Stomach (tissue), 9 donors: ENCODE data around the gene RXRA. TPM values are rescaled to one million over a fixed set of nuclear protein-coding genes. Genes with fewer than 3 reads are reported as not detected.

Source experiments
- DNase-seq, 2 donors: peaks; one replicate each; pipeline versions ENCODE4 v3.0.0 to v3.0.0-alpha.2; 2013 to 2019
- H3K27ac ChIP-seq, 5 donors: fragments of 200-600 bp in 4 of 5; sonication (generic) in 4 of 5; one replicate each; pipeline ENCODE4 v1.5.1; 2013 to 2019; ENCODE audit warnings: mild to moderate bottlenecking in 1 of 5, moderate library complexity in 1 of 5
- H3K27me3 ChIP-seq, 3 donors: fragments of 200-600 bp; sonication (generic); one replicate each; pipeline ENCODE4 v1.5.1; 2017 to 2019; ENCODE audit warnings: mixed run types in 1 of 3
- H3K36me3 ChIP-seq, 4 donors: fragments of 200-600 bp; sonication (generic); 1 replicate in 3 of 4; 2 replicates in 1 of 4; pipeline ENCODE4 v1.5.1; 2016 to 2019
- H3K4me1 ChIP-seq, 4 donors: fragments of 200-600 bp; sonication (generic); one replicate each; pipeline ENCODE4 v1.5.1; 2016 to 2019
- H3K4me3 ChIP-seq, 4 donors: fragments of 200-600 bp; sonication (generic) in 3 of 4; one replicate each; pipeline ENCODE4 v1.5.1; 2016 to 2019; ENCODE audit warnings: mild to moderate bottlenecking in 1 of 4
- H3K9me3 ChIP-seq, 4 donors: fragments of 200-600 bp; sonication (generic); one replicate each; pipeline ENCODE4 v1.5.1; 2016 to 2019
- EP300 ChIP-seq: sonication (generic); formaldehyde crosslinking; IDR thresholded peaks from one replicate; pipeline ENCODE4 v1.6.1; 2017; ENCODE audit warnings: antibody characterized with exemption
- POLR2A ChIP-seq, 4 donors: fragments of 450-650 bp; IDR thresholded peaks; one replicate each; pipeline ENCODE4 v1.6.1; 2016; ENCODE audit warnings: antibody characterized with exemption in 4 of 4, control low read depth in 2 of 4, mild to moderate bottlenecking in 1 of 4, moderate library complexity in 1 of 4
- POLR2AphosphoS5 ChIP-seq, 3 donors: sonication (generic); formaldehyde crosslinking; IDR thresholded peaks; one replicate each; pipeline ENCODE4 v1.6.1; 2016; ENCODE audit warnings: antibody characterized with exemption in 3 of 3
- WGBS, 5 donors: extraction: QIAGEN DNeasy Blood & Tissue Kit in 3 of 5; methylation state at CpG; one replicate each; pipeline versions ENCODE4 v1.1.5 to v1.1.7; 2013 to 2018; 5-methylcytosine and 5-hydroxymethylcytosine counted together
- intact Hi-C: fragments of 100-400 bp; cut with DNase I; formaldehyde crosslinking; loops from one replicate; pipeline ENCODE4 v1.15.1; 2023; ENCODE audit warnings: low total_unique reads
- polyA plus RNA-seq, 3 donors: library from polyadenylated mRNA; stranded (reverse); fragments of 200-250 nt; gene quantifications; one replicate each; pipeline ENCODE4 v1.2.3, GENCODE V29; 2013
- total RNA-seq, 5 donors: library from RNA; depleted of rRNA; stranded (reverse); fragments of >200 nt; gene quantifications; one replicate each; pipeline versions ENCODE4 v1.1.0 to v1.2.3, GENCODE V29; 2014 to 2016
- TF ChIP-seq, protein P1 (sequence below), 7 experiments: fragments of 450-650 bp in 4 of 7; fragments of 200-600 bp in 3 of 7; sonication (generic) in 3 of 7; IDR thresholded peaks; one replicate each; pipeline ENCODE4 v1.5.1; 2016 to 2019; ENCODE audit warnings: antibody characterized with exemption in 7 of 7, control low read depth in 2 of 7, mild to moderate bottlenecking in 1 of 7
- donor health status: healthy with polysubstance abuse.
- donor health status: Bipolar disorder and iron deficiency.
- donor health status: healthy.

Gene RXRA
- total and polyA plus RNA-seq, 8 donors = 14.0 to 68.4 (median 29.3) TPM

DNA sequence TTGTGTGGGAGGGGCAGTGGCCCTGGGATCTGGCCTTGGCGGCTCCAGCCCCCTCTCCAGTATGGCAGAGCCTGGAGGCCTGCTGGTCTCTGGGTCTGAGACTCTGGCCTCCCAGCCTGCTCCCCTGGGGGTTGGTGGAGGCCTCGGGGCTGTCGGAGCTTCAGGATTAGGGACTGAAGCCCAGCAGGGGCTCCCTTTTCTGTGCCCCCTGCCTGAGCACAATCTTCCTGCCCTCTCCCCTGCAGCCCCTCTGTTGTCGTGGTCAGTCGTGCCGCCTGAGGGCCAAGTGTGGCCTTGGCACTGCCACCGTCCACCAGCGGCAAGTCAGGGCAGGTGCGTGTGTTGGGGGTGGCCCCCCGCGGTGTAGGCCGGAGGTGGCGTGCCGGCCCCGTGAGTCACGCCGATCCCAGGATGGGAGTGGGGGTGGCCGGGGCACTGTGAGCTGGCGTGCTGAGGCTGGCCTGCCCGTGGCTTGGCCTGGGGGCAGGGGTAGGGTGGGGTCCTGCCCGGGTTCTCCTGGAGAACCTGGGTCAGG is 53.6 kb downstream of the RXRA start:
- Histone ChIP-seq H3K4me3 (no peak overlapping the region), H3K36me3 (no peaks in the 10 kb centered on the region), H3K9me3 (no peaks in the 10 kb centered on the region), H3K27ac (peak overlapping the region in 4 of 5 donors; percentile 68 to 90 (median 84)), H3K4me1 (peaks cover 80 to 100% (median 99%) of the 10 kb centered on the region in 4 donors), H3K27me3 (no peaks in the 10 kb centered on the region)
- TF ChIP-seq POLR2A (IDR thresholded peaks at IDR 0.05) = no peak
- TF ChIP-seq EP300 = no peak
- TF ChIP-seq, protein P1, sequence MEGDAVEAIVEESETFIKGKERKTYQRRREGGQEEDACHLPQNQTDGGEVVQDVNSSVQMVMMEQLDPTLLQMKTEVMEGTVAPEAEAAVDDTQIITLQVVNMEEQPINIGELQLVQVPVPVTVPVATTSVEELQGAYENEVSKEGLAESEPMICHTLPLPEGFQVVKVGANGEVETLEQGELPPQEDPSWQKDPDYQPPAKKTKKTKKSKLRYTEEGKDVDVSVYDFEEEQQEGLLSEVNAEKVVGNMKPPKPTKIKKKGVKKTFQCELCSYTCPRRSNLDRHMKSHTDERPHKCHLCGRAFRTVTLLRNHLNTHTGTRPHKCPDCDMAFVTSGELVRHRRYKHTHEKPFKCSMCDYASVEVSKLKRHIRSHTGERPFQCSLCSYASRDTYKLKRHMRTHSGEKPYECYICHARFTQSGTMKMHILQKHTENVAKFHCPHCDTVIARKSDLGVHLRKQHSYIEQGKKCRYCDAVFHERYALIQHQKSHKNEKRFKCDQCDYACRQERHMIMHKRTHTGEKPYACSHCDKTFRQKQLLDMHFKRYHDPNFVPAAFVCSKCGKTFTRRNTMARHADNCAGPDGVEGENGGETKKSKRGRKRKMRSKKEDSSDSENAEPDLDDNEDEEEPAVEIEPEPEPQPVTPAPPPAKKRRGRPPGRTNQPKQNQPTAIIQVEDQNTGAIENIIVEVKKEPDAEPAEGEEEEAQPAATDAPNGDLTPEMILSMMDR (IDR thresholded peaks at IDR 0.05) = no peak
- no peak for TF ChIP-seq POLR2AphosphoS5 (IDR thresholded peaks at IDR 0.05)
- 79 to 93% (median 86%) methylated on average over 17 to 21 of the region's 21 CpGs; no CpG with 5 or more reads in 1 of the 5 donors for WGBS, 5 donors
- intact Hi-C loops = no loop called here
- DNase-seq = no peak

DNA sequence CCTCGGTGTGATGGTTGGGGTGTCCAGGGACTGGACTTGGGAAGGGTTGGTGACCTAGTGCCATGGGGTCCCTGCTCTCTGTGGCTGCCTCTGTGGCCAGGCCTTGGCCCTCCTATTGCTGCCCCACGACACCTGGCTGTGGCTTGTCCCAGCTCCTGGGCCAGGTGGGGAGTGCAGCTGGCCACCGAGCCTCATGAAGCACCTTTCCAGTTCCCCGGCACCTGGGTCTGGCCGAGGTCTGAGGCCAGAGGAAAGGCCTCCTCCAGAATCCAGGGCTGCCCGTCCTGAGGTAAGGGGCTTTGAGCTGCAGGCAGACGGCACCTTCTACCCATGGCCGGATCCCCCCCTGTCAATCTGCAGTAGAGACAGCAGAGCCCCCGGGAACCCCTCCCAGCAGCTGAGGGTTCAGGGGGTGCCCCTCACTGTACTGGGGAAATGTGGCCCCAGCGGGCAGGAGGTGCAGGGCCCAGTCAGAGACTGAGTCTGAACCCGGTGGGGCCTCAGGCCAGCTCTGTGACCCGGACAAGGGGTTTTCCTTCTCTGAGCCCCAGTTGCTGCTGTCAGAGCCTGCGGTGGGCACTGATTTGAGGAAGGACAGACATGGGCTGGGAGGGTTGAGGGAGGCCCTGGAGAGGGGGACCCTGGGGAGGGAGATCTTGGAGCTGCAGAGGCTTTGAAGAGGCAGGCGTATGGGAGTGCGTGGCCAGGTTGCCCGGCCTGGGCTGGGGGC is 54.5 kb downstream of the RXRA start:
- no peak for TF ChIP-seq POLR2A (IDR thresholded peaks at IDR 0.05)
- TF ChIP-seq EP300 = no peak
- TF ChIP-seq POLR2AphosphoS5 (IDR thresholded peaks at IDR 0.05) = no peak
- TF ChIP-seq, protein P1 (IDR thresholded peaks at IDR 0.05) = no peak
- no peaks in the 10 kb centered on the region for H3K9me3 ChIP-seq
- H3K4me3 ChIP-seq = no peak overlapping the region
- H3K4me1 ChIP-seq = peaks cover 80 to 100% (median 99%) of the 10 kb centered on the region in 4 donors
- intact Hi-C loops = no loop called here
- WGBS, 5 donors = 86 to 91% (median 89%) methylated on average over 11 to 16 of the region's 16 CpGs
- peak overlapping the region in 3 of 5 donors; percentile 14 to 90 (median 88) for H3K27ac ChIP-seq
- H3K36me3 ChIP-seq = no peaks in the 10 kb centered on the region
- no peak for DNase-seq
- H3K27me3 ChIP-seq = no peaks in the 10 kb centered on the region

DNA sequence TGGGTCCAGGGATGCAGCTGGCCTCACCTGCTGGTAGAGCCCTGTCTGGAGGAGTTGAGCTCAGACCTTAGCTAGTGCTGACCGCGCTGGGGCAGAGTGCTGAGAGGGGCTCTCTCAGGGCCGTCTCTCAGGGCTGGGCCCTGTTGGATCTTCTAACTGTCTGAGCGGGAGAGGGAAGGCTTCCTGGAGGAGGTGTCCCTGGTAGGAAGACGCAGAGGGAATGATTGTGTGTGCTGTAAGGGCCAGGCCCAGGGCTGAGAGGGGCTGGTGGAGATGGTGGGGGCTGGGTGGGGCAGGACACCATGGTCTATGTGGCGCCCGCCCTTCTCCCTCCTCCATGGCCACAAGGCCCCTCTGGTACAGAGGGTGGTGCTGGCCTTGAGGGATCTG is 55.0 kb downstream of the RXRA start:
- Histone ChIP-seq H3K9me3 (no peaks in the 10 kb centered on the region), H3K27me3 (no peaks in the 10 kb centered on the region), H3K27ac (peak overlapping the region in 3 of 5 donors; percentile 14 to 67 (median 56)), H3K4me1 (peaks cover 80 to 100% (median 99%) of the 10 kb centered on the region in 4 donors), H3K4me3 (no peak overlapping the region), H3K36me3 (no peaks in the 10 kb centered on the region)
- DNase-seq = no peak
- 91 to 99% (median 96%) methylated on average over 7 of the region's 7 CpGs for WGBS, 5 donors
- no peak for TF ChIP-seq POLR2AphosphoS5 (IDR thresholded peaks at IDR 0.05)
- no peak for TF ChIP-seq EP300
- TF ChIP-seq, protein P1 (IDR thresholded peaks at IDR 0.05) = no peak
- TF ChIP-seq POLR2A (IDR thresholded peaks at IDR 0.05) = no peak
- intact Hi-C loops = no loop called here

DNA sequence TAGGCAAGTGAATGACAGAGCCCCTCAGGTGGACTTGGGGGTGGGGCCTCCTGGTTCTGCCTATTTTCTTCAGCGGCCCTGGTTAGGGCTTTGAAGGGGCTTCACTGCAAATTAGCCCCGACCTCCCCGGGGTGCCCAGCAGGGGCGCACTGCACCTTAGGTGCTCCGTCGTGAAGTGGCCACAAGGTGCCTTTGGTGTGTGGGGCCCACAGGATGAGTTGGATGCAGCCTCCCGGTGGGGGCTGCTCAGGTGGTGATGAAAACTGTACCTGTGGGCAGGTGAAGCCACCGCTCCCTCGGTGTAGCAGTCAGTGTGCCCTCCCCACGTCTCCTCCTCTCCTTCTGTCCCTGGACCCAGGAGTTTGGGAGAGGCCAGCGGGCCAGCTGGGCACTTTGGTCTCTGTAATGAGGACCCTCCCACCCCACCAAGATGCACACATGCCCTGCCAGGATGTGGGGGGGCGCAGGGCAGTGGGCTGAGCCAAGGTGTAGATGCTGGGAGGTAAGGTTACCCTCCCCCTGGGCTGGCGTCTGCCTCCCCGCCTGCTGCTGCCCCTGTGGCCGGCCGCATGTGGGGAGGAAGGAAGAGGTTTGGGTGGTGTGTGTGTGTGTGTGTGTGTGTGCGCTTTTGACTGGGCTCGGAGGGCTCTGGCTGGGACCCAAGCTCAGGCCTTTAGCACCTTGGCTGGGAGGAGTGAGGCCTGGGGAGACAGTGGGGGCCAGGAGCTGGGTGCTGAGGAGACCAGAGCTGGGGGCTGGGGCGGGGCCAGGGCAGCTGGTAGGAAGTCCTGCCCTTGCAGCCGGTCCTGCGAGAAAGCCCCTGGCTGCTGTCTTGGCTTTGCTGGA is 55.6 kb downstream of the RXRA start:
- H3K4me3 ChIP-seq = peak overlapping the region in 1 of 4 donors; percentile 25
- H3K27me3 ChIP-seq = no peaks in the 10 kb centered on the region
- peak overlapping the region in 4 of 5 donors; percentile 22 to 67 (median 43) for H3K27ac ChIP-seq
- intact Hi-C loops = no loop called here
- TF ChIP-seq, protein P1 (IDR thresholded peaks at IDR 0.05) = peak in 1 of 7 experiments; percentile 13
- TF ChIP-seq EP300 (no peak), POLR2AphosphoS5 (IDR thresholded peaks at IDR 0.05) (no peak), POLR2A (IDR thresholded peaks at IDR 0.05) (no peak)
- H3K4me1 ChIP-seq = peaks cover 80 to 100% (median 99%) of the 10 kb centered on the region in 4 donors
- peak in 1 of 2 donors; percentile 77 for DNase-seq
- H3K36me3 ChIP-seq = no peaks in the 10 kb centered on the region
- H3K9me3 ChIP-seq = no peaks in the 10 kb centered on the region
- 40 to 48% (median 45%) methylated on average over 16 to 21 of the region's 21 CpGs for WGBS, 5 donors
